GM19239 (cell line): ENCODE measurements around the gene DCAF8.
A peak's percentile ranks its signal among the peaks of the same experiment; 100 is the strongest.

Experiments
- DNase-seq: peaks from one replicate; pipeline ENCODE4 v3.0.0; 2011; ENCODE audit warnings: low spot score; ENCODE audit not compliant: insufficient read length
- FAIRE-seq: peaks from 2 replicates; lab custom pipeline; 2011; peaks lifted over from hg19 to GRCh38; lab: Jason Lieb, UNC

Gene DCAF8

GRCh38 chr1:160207118-160207650, 55.2 kb downstream of the DCAF8 start:
- DNase-seq (no peak), FAIRE-seq (no peak)

DNA sequence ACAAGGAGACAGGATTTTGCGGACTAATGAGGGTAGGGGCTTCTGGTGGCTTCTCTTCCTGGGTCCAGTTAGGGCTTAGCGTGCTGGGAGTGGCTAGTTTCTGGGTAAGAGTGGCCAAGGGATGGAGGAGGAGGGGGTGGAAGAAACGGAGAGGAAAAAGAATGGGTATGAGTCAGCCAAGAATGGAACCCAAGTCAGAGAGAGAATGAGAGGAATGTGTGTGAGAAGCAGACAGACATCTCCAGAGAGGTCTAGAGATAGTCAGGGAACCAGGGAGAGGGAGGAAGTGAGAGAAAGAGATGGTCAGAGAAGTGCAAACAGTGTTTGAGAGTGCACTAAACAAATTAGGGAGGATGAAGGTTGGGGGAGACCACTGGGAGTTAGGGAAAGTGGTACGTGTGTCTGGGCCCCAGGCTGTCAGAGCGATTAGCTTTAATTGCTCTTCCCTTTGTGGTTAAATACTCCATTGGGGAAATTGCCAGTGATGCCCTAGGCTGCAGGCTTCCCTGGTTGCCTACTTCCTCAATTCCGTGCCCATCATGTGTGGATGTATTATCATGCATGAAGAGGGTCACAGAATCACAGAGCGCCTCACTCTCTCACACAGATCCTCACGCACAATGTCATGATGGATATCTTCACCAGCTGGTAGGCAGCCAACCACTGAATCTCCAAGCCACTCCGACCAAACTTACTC, 55.8 kb downstream of the DCAF8 start:
- FAIRE-seq (peak; percentile 54), DNase-seq (no peak)

- FAIRE-seq: peak; percentile 55
- peak; percentile 39 for DNase-seq
Measured at GRCh38 chr1:160206036-160206389, 56.3 kb downstream of the DCAF8 start.

- FAIRE-seq: no peak
- DNase-seq: peak; percentile 79
Measured at GRCh38 chr1:160205242-160206035, 56.9 kb downstream of the DCAF8 start, which contains the start of gene PEA15. TSS of gene PEA15 (plus strand) at chr1:160205384. CDS start at chr1:160211545, 6,161 bp downstream.

DNA sequence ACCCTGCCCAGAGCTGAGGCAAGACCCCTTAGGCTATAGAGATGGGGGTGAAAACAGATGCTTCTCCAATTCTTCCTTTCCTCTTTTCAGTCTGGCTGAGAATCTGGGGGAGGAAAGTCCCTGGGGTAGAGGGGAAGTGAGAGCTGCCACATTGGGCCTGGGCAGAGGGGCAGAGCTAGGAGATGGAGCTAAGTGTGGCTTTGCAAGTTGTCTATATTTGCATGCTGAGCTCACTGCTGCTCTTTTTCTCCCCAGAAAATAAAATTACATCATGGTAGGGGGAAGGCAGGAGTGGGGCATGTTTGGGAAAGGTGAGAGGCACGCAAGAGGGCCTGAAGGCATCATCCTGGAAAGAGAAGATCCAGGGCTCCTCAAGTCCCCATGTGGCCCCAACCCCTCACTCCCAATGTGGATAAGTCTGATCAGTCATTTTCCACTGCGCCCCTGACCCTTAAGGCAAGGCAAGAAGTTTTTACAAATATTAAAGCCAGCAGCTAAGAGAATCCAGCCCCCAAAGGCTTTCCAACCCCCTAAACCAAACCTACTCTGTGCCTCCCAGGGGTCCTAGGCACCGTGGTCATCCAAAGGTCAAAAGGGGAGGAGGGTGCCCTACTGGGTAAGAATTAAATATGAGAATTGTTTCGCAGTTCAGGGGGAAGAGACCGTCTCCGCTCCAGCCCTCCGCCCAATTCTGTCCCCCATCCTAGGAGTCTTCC, 57.7 kb downstream of the DCAF8 start:
- FAIRE-seq (peak; percentile 89), DNase-seq (peak; percentile 48)

DNA sequence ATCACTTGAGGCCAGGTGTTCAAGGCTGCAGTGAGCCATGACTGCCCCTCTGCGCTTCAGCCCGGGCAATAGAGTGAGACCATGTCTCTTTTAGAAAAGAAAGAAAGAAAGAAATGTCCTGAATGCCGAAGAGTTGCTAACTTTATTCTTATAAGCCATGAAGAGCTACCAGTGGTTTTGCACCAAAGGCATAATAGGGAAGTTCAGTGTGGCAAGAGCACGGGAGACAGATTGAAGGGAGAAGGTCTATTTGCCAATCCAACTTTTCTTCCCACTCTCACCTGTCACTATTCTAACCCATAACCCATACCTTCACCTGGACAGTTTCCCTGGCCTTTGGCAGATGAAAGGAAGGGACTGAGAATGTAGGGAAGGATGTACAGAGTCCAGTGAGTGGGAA, 61.6 kb downstream of the DCAF8 start:
- no peak for DNase-seq
- no peak for FAIRE-seq

- no peak for DNase-seq
Measured at GRCh38 chr1:160197231-160197630, 65.1 kb downstream of the DCAF8 start.

DNA sequence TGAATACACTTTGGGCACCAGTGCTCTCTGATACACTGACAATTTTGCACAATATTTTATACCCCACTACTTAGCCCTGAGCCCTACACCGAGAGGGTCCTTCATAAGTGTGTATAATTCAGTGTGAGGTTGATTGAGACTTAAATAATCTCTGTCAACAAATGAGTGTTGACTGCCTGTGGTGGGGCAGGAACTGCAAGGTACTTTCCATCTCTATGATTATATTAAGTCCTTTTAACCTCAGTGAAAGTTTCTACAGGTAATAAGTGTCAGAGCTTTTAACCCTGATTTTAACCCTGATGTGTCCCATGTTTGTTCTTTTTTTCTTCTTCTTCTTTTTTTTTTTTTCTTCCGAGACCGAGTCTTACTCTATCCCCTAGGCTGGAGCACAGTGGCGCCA, 66.2 kb downstream of the DCAF8 start:
- FAIRE-seq (no peak), DNase-seq (no peak)

More at GRCh38 chr1:160197231-160197630, 65.1 kb downstream of the DCAF8 start:
- no peak for FAIRE-seq

DNA sequence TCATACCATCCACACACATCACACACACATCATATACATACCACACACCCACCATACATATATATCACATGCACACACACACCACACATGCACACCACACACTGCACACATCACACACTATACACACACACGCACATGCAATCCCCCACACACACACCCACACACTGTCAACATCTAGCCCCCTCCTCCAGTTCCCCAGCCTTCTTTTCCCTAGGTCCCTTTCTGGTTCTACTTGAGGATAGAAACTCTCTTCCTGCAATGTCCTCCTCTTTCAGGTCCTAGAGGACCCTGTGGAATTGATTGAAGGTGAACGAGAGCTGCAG, 67.7 kb downstream of the DCAF8 start:
- no peak for FAIRE-seq

DNA sequence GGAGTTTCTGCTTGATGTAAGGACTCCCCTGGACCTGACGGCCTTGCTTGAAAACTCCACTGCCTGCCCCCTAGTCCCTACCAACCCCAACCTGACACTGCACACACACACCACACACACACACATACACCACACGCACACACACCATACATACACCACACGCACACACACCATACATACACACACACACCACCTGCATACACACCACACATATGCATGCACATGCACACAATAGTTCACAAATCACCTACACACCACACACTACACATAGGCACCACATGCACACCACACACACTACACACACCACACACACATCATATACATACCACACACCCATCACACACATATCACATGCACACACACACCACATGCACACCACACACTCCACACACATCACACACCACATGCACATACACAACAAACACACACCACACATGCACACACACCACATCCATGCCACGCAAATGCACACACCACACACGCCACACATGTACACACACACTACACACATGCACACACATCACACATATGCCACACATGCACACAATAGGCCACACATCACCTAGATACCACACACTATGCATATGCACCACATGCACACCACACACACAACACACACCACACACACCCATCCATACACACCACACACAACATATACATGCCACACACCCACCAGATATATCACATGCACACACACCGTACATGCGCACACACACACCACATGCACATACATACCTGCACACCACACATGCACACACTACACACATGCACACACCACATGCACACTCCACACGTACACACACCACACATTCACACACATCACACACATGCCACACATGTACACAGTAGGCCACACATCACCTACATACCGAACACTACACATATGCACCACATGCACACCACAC, 68.3 kb downstream of the DCAF8 start:
- DNase-seq: no peak
- no peak for FAIRE-seq

More for the DNA sequence above, 67.7 kb downstream of the DCAF8 start:
- DNase-seq: no peak

- peak; percentile 98 for FAIRE-seq
- DNase-seq: peak; percentile 64
Measured at GRCh38 chr1:160193091-160193819, 69.1 kb downstream of the DCAF8 start.

- no peak for FAIRE-seq
- no peak for DNase-seq
Measured at GRCh38 chr1:160192234-160192633, 70.1 kb downstream of the DCAF8 start.

DNA sequence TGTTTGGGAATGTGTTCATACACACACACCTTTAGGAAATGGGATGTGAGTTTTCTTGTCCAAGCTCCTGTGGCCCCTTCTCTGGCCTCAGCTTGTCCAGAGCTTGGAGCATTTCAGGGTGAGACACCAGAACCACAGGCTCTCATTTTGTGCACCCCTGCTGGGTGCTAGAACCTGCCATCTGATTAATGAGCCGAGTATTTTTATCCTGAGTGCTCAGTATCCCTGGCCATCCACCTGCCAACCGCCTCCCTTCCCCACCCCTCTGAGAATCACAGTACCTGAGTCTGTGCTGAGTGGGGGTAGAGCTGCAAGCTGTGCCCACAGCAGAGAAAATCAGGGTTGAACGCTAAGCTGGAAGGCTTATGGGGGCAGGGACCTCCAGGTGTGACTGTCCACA, 70.6 kb downstream of the DCAF8 start:
- DNase-seq (no peak), FAIRE-seq (no peak)

- DNase-seq: no peak
- no peak for FAIRE-seq
Measured at GRCh38 chr1:160189649-160190625, 72.4 kb downstream of the DCAF8 start, which contains the start of gene CASQ1. TSS of gene CASQ1 (plus strand) at chr1:160190575. CDS start at chr1:160190752, 177 bp downstream.

DNA sequence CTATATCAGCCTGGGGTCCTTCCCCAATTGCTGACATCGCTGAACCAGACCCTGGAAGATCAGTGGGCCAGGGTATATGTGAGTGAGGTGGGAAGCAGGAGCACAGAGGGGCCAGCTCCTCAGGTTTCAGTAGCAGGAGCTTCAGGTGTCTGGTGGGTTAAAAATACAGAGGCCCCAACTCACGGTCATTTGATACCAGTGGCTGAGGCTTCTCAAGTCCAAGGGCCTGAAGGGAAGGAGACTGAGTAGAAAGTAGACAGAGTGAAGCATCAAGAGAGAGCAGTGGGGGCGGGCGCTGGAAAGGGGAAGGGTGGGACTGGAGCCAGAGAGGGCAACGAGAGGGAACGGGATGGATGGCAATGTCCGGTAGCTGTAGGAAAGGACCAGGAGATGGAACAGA, 74.0 kb downstream of the DCAF8 start:
- no peak for FAIRE-seq
- no peak for DNase-seq

DNA sequence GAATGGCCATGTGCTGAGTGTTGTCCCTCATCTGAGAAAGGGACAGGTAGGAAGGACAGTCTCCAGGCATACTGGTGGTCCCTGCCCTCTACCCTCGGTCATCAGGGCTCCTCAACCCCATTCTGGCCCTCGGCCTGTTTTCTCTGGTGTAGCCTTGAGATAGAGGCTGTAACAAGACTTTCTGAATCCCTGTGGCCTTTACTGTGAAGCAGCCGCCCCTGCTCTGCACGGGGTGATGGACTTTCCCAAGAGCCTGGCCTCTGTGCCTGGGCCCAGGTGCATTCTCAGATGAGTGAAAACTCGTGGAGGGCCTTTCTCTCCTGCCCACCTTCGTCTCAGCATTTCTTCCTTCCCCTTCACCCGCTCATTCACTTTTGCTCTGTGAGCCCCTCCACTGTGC, 74.9 kb downstream of the DCAF8 start:
- DNase-seq (no peak), FAIRE-seq (no peak)

- DNase-seq (no peak), FAIRE-seq (no peak)
Measured at GRCh38 chr1:160186729-160187128, 75.6 kb downstream of the DCAF8 start.

DNA sequence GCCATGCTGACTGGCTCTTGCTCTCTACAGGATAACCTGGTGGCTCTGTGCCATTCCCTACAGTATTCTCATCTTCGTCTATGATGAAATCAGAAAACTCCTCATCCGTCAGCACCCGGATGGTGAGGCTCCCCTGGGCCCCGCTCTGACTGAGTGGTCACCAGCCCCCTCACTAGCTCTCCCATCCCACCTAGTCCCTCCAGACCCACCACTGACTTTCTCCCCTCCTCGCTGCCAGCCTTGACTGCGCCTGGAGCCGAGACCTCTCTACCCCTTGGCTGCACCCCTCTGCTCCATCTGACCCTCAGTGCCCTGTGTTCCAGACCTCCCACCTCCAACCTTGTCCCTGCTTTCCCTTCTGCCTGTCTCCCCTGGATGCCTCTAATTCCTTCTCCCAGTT, 76.1 kb downstream of the DCAF8 start:
- FAIRE-seq (no peak), DNase-seq (no peak)
